Measurements from ENCODE around the gene FNIP1. TPM values are rescaled to one million over a fixed set of nuclear protein-coding genes. Genes with fewer than 3 reads are reported as not detected.

Gene FNIP1
- total and polyA plus RNA-seq, 2 of the 8 experiments (the other 6 are each of a cell fraction or from before 2014, with no cell fraction given), result 3.5 to 17.3 TPM

- no peak overlapping the region for H3K56ac ChIP-seq (replicated peaks; ENCODE audit: insufficient read length, low read depth, low read length)
- no peak overlapping the region for H2BK20ac ChIP-seq (ENCODE audit: low read length)
- no peak overlapping the region for H2BK5ac ChIP-seq (ENCODE audit: low read depth, low read length)
- no peak overlapping the region for H3K4me2 ChIP-seq (ENCODE audit: insufficient read depth in 1 of 2, low read depth in 2 of 2, low read length in 2 of 2)
- H3K9me3 ChIP-seq (ENCODE audit: insufficient read depth in 2 of 2, low read depth in 1 of 2, low read length in 1 of 2), result no peaks in the 10 kb centered on the region
- peaks cover 7% of the 10 kb centered on the region for H3K79me1 ChIP-seq (ENCODE audit: low read depth, low read length)
- peaks cover 6 to 93% of the 10 kb centered on the region in 2 experiments; a peak in 3 of 4 replicates for H3K79me2 ChIP-seq (ENCODE audit: control insufficient read depth in 1 of 2, insufficient read depth in 2 of 2, low read length in 2 of 2)
- H3K9ac ChIP-seq (replicated peaks in 1 of 4; ENCODE audit: extremely low read depth in 1 of 4, low read depth in 3 of 4, low read length in 3 of 4), result no peak overlapping the region
- no peak overlapping the region for H3K4ac ChIP-seq (replicated peaks; ENCODE audit: insufficient read length, low read depth, low read length)
- POLR2A ChIA-PET (ENCODE audit: partially characterized antibody), result no interaction called here
- no peak overlapping the region for H3K4me3 ChIP-seq (ENCODE audit: extremely low read depth in 1 of 4, insufficient read depth in 2 of 4, low read depth in 3 of 4, low read length in 4 of 4)
- FAIRE-seq, result no peak
- DNase-seq (ENCODE audit: low read depth in 1 of 2, low spot score in 2 of 2), result no peak
- H2BK12ac ChIP-seq (ENCODE audit: low read depth, low read length), result no peak overlapping the region
- no peak overlapping the region for H4K91ac ChIP-seq (replicated peaks; ENCODE audit: insufficient read length, low read length)
- H2BK15ac ChIP-seq (ENCODE audit: low read length), result no peak overlapping the region
- no peaks in the 10 kb centered on the region for H3K27me3 ChIP-seq (replicated peaks in 1 of 4; ENCODE audit: control insufficient read depth in 3 of 4, extremely low read depth in 1 of 4, insufficient read depth in 3 of 4, low read length in 3 of 4)
- H4K20me1 ChIP-seq (replicated peaks in 1 of 2; ENCODE audit: control insufficient read depth in 1 of 2, insufficient read depth in 2 of 2, low read length in 2 of 2), result peaks cover 9 to 14% of the 10 kb centered on the region in 2 experiments
- H3K4me1 ChIP-seq (replicated peaks in 1 of 4; ENCODE audit: control insufficient read depth in 3 of 4, insufficient read depth in 4 of 4, low read length in 3 of 4), result no peaks in the 10 kb centered on the region
- H3K36me3 ChIP-seq (ENCODE audit: control insufficient read depth in 2 of 4, insufficient read depth in 4 of 4, low read length in 3 of 4), result no peaks in the 10 kb centered on the region
- H3K23me2 ChIP-seq (ENCODE audit: low read depth, low read length), result no peaks in the 10 kb centered on the region; the same call in 1 of the 2 replicates
- H4K8ac ChIP-seq (ENCODE audit: extremely low read depth, insufficient read depth, low read length), result no peak overlapping the region
- H2BK120ac ChIP-seq (replicated peaks; ENCODE audit: low read depth, low read length), result no peak overlapping the region
- H2AK5ac ChIP-seq (ENCODE audit: low read depth, low read length), result no peak overlapping the region
- no peak overlapping the region for H3K23ac ChIP-seq (ENCODE audit: insufficient read length)
- H4K5ac ChIP-seq (ENCODE audit: insufficient read length, low read depth, low read length), result no peak overlapping the region
- no peak overlapping the region for H2AFZ ChIP-seq (ENCODE audit: low read length)
- CTCF ChIA-PET (ENCODE audit: partially characterized antibody), result interaction anchor here (0.5 to 0.7 kb wide), 2 partner anchors 204 to 258 kb away, joined by 3 read pairs; no protein-coding TSS in a partner anchor
- no peak overlapping the region for H3K27ac ChIP-seq (ENCODE audit: low read depth, low read length)
- WGBS, 2 experiments (ENCODE audit: extremely low coverage in 1 of 2, insufficient coverage in 1 of 2, insufficient read length in 1 of 2, insufficient replicate concordance in 2 of 2, low coverage in 1 of 2, low lambda C conversion rate in 2 of 2, missing lambda C conversion rate in 1 of 2), result 95% methylated on average over 2 of the region's 2 CpGs; no CpG with 5 or more reads in 1 of the 2 experiments
- H3K14ac ChIP-seq (ENCODE audit: insufficient read length), result no peak overlapping the region
- no peak overlapping the region for H3K18ac ChIP-seq (ENCODE audit: extremely low read depth, low read length)
- TF ChIP-seq ATF3 (IDR thresholded peaks at IDR 0.05; ENCODE audit: insufficient read depth, low read depth, low read length) (no peak), NRF1 (IDR thresholded peaks at IDR 0.05; ENCODE audit: low read depth, low read length) (no peak), KDM4A (IDR thresholded peaks at IDR 0.05; ENCODE audit: low read depth, low read length, severe bottlenecking) (no peak), JUN (IDR thresholded peaks at IDR 0.05; ENCODE audit: low read depth, low read length) (no peak), RXRA (IDR thresholded peaks at IDR 0.05; ENCODE audit: insufficient read depth, low read depth, low read length) (no peak), MAX (IDR thresholded peaks at IDR 0.05) (no peak), EGR1 (IDR thresholded peaks at IDR 0.05; ENCODE audit: borderline replicate concordance, low read depth, low read length) (no peak), KDM5A (IDR thresholded peaks at IDR 0.05; ENCODE audit: low read length) (no peak), SUZ12 (IDR thresholded peaks at IDR 0.05; ENCODE audit: low read length) (no peak), GABPA (IDR thresholded peaks at IDR 0.05; ENCODE audit: borderline replicate concordance, insufficient read depth, low read length) (no peak), EZH2 (IDR thresholded peaks at IDR 0.05; ENCODE audit: low read depth, low read length, severe bottlenecking) (no peak), RAD21 (IDR thresholded peaks at IDR 0.05 in 1 of 2, conservative IDR thresholded peaks at IDR 0.05 in 1 of 2; ENCODE audit: low read depth in 2 of 2, low read length in 2 of 2) (no peak), GTF2F1 (IDR thresholded peaks at IDR 0.05; ENCODE audit: borderline replicate concordance, low read depth, low read length) (no peak)
These were observed 6.3 kb downstream of the FNIP1 start for GRCh38 chr5:131790550-131790949.
